HFF-Myc (cell line): ENCODE measurements around the gene CTNNA2.

Experiments used
- DNase-seq: peaks from one replicate; pipeline ENCODE4 v3.0.0-alpha.2; 2011; ENCODE audit warnings: low read depth; ENCODE audit errors: extremely low read depth
- H3K4me3 ChIP-seq: replicated peaks from 2 replicates; pipeline ENCODE4 v1.5.1; 2011; ENCODE audit warnings: low read depth, mild to moderate bottlenecking, control low read depth, low read length
- CTCF ChIP-seq: IDR thresholded peaks from 2 replicates; pipeline ENCODE4 v1.5.1; 2012; ENCODE audit warnings: mild to moderate bottlenecking, low read depth, low read length, control low read depth; ENCODE audit errors: missing control alignments

The CTNNA2 gene

GRCh38 chr2:79950526-79950925, 437.7 kb downstream of the CTNNA2 start:
- no peak for DNase-seq
- H3K4me3 ChIP-seq = no peak overlapping the region
- no peak for TF ChIP-seq CTCF

- DNase-seq = peak; percentile 16
- no peak overlapping the region for H3K4me3 ChIP-seq
- TF ChIP-seq CTCF = no peak
Observed at GRCh38 chr2:79952616-79953015, 439.8 kb downstream of the CTNNA2 start.

- no peak overlapping the region for H3K4me3 ChIP-seq
- TF ChIP-seq CTCF = no peak
- DNase-seq = no peak
Observed at GRCh38 chr2:79960035-79960434, 447.2 kb downstream of the CTNNA2 start.

GRCh38 chr2:79960519-79960918, 447.7 kb downstream of the CTNNA2 start:
- TF ChIP-seq CTCF = no peak
- DNase-seq = no peak
- no peak overlapping the region for H3K4me3 ChIP-seq

GRCh38 chr2:79964966-79965365, 452.1 kb downstream of the CTNNA2 start:
- no peak for TF ChIP-seq CTCF
- no peak overlapping the region for H3K4me3 ChIP-seq
- no peak for DNase-seq

GRCh38 chr2:79966369-79966768, 453.5 kb downstream of the CTNNA2 start:
- no peak overlapping the region for H3K4me3 ChIP-seq
- DNase-seq = no peak
- TF ChIP-seq CTCF = no peak

- H3K4me3 ChIP-seq = no peak overlapping the region
- no peak for DNase-seq
- TF ChIP-seq CTCF = no peak
Observed at GRCh38 chr2:79966882-79967281, 454.0 kb downstream of the CTNNA2 start.
